Stimulated activated CD4-positive, alpha-beta T cell treated with anti-CD3 and anti-CD28 coated beads, Interleukin-4, amount 100 ng/mL, for 48 hours (primary cell): Measurements from ENCODE around the gene DCDC2C.

Experiments used
- DNase-seq, 2 donors: peaks; one replicate each; pipeline ENCODE4 v3.0.0-alpha.2; 2020; ENCODE audit warnings: low read depth in 2 of 2

The DCDC2C gene

DNA sequence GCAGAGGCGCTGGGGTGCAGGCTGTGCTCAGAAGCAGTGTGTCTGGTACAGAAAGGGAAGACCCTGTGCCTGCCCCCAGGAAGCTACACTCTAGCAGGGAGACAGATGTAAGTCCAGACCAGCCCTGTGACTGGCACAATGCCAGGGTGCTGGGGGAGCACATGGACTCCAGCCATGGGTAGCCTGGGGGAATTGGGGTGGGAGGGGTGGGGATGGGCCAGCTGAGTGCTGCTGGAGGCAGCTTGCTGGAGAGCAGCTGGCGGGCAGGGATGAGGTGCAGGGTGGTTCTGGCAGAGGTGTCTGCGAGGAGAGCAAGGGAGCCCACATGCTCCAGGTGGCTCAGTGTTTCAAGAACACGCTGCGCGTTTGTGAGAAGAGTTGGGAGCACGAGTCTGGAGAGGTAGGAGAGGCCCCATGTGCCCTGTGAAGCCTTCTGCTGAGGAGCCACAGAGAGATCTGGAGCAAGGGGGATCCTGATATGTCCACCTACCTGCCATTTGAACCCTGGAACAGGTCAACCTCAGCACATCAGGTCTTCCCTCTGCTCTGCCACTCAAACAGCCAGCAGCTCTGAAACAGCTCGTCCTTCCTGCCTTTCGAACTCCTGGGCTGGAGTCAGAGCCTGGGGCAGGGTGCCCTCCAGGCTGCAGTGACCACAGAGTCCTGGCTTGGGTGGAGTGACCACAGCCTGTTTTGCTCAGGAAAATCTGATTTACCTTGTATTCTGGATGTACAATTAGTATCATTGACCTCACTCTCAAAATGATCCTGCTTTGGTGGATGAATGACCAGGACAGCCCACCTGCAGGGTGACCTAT lies 30.3 kb upstream of the DCDC2C start:
- no peak for DNase-seq

DNA sequence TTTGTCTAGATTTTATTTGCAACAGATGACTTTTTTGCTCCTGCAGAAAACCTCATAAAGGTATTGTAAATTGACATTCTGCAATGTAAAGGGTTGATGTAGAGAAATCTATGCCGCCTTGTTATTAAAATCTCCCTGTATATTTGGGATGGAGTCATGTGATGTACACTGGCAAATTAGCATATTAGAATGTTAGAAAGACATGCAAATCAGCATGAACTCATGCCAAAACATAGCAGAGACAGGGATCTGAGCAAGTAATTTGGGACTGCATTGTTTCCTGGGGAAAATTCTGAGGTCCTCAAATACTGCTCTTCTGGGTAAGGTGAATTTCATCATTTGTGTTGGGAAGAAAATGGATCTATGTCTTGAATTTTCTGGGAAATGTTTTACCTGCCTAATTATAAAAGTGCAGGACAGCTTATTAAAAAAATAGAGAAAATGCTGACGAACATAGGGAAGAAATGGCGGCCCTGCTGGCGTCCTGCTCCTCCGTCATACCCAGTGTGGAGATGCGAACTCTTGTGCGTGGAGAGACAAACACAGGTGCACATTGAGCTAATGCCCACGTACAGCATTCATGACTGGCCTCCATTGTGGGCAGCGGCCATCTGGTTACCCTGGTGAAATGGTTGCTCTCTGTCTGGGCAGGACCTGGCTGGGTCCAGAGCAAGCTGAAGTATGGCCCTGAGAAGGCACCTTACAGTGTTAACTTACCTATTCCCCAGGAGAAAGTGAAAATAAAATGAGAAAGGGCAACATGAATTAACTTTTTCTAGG lies 29.1 kb upstream of the DCDC2C start:
- no peak for DNase-seq

DNA sequence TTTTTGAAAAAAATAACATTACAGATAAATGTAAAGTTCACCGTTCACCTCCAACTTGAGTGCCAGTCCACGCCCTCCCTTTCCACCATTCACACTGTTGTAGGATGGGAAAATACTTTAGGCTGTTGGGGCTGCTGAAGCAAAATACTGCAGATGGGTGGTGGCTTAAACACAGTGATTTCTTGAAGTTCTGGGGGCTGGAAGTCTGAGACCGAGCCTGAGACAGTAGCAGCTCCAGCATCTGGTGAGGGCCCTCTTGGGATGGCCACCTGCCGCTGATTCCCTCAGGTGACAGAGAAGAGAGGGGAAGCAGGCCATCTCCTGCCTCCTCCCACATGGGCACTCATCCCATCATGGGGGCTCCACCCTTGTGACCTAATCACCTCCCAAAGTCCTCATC lies 27.7 kb upstream of the DCDC2C start:
- no peak for DNase-seq

DNA sequence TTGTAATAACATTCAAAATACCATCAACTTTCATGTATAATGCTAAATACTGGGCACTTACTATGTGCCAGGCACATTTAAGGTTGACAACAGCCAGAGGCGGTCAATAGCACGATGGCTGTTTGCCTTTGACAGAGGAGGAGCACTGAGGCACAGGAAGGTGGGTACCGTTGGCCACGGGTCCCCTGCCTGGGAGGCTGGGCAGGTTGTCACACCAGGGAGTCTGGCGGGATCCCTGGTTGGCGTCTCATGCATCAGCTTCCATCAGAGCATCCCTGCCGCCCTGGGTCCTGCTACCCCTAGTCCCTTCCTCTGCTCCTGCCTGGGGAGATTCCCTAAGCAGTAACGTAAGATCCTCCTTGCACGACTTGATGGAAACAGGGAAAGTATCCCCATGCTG lies 25.9 kb upstream of the DCDC2C start:
- DNase-seq, result no peak

DNA sequence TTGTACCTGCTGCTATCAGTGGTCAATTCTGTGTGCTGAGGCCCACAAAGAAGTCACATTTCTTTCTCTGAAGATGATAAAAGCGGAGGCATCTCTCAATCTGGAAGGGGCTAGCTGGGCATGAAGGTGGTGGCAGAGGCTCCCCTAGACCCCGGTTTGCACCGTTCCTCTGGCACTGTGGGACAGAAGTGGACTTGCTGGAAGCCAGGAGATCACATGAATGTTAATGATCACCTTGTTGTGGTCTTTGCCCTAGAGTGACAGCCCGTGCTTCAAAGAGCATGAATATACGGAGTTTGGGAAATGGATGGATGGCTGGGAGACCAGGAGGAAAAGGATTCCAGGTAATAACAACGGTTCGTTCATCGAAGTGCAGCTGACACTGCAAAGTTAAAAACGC lies 25.2 kb upstream of the DCDC2C start:
- no peak for DNase-seq

DNA sequence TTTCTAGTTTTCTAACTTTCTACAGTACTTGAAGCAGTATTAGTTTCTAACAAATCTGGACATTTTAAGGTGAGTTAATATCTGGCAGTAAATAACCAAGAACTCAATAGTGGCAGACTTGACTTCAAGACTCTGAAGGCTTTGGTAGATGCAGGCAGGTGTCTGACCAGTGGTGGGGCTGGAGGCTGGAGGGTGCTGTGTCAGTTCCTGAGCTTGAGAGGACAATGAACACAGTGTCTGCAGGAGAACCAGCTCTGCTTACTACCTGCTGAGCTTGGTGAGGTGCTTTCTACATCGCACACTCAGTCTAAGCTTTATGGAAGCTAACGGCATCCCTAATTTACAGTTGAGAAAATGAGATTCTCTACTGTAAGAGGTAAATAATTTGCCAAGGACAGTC lies 24.2 kb upstream of the DCDC2C start:
- no peak for DNase-seq

DNA sequence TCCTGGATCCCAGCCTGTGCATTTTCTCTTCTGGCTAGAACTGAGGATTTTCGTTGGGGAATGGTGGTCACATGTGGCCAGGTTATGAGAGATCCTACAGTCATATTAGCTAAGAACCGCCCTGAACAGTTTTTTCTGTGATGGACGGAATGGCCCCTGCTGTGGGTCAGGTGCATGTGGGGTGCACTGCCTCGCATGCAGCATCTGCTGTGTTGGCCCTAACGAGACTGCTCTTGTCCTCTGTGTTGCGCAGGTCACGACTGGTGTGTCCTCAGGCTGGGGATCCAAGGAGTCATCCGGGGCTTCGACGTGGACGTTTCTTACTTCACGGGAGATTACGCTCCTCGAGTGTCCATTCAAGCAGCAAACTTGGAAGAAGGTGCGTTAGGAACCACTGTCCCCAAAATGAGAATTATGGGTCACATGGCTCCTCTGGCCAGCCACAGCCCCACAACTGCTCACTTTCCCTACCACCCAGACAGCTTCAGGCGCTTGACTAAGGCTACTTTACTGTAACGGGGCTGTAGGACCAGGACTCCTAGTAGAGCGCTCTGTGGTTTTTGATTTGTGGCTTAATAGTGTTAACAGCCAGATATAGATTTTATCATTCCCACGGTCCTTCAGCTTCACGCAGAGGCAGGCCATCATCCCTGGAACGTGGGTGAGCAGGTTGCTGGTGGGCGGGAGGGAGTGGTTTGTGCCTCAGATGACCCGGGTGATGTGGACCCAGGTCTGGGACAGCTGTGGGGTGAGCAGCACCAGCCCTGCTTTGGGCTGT lies 23.6 kb upstream of the DCDC2C start:
- DNase-seq, result no peak

DNA sequence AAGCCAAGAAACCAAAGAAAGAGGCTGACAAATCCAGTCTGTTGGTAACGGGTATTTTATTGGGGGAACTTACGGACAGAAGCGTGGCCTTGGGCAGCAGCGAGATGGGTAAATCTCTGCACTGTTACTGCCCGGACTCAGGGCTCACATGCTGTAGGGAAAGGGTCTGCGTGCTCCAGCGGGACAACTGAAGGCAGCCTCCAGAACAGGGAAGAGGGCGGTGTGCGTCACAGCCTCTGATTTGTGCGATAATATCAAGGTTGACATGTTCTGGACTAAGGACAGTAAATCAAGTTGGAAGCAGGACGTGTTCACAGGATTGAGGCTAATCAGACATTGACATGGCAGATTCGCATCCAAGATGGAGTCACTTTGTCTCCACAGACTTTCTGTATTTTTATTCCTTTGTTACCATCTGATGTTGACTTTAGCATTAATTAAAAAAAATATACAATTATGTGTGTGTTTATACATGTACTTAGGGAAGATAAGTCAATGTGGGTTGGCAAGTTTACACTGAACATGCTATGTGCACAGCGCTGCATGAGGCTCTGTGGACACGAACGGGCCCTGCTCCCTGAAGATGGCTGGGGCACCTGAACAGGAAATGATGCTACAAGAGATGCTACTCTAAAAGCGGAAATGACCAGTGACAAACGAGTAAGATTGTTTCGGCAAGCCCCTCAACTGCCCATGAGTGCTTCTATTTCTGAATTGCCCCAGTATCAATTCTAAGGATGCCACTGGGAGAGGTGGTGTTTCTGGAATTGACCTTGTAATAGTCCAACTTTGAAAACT lies 22.6 kb upstream of the DCDC2C start:
- DNase-seq, result no peak

DNA sequence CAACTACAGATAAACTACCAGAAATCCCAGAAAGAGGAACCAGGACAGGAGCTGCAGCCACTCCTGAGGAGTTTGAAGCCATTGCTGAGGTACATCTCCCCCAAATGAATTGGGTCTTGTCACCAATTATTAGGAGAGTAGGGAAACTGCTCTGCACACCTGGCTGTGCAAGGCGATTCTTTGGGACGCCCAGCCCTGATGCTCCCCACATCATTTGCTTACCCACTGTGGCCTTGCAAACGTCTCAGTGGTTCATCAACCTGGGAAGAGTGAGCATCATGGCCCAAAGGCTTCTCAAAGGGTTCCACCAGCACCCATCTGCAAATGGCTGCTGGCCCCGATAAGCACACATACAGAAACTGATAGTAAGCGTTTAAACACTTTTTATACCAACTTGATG lies 21.8 kb upstream of the DCDC2C start:
- no peak for DNase-seq

DNA sequence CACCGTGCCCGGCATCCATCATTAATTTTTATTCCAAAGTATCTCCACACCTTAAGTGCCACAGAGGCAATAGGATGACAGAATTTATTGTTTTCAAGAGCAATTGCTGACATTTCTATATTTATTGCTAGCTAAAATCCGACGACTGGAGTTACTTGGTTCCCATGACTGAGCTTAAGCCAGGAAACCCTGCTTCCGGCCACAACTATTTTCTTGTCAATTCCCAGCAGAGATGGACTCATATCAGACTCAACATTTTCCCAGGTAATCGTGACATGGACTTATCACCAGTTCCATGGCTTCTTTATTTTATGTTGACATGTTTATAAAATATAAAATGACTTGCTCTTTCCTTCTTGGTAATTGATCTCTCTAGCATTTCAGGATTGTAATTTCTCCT lies 20.6 kb upstream of the DCDC2C start:
- DNase-seq, result no peak

DNA sequence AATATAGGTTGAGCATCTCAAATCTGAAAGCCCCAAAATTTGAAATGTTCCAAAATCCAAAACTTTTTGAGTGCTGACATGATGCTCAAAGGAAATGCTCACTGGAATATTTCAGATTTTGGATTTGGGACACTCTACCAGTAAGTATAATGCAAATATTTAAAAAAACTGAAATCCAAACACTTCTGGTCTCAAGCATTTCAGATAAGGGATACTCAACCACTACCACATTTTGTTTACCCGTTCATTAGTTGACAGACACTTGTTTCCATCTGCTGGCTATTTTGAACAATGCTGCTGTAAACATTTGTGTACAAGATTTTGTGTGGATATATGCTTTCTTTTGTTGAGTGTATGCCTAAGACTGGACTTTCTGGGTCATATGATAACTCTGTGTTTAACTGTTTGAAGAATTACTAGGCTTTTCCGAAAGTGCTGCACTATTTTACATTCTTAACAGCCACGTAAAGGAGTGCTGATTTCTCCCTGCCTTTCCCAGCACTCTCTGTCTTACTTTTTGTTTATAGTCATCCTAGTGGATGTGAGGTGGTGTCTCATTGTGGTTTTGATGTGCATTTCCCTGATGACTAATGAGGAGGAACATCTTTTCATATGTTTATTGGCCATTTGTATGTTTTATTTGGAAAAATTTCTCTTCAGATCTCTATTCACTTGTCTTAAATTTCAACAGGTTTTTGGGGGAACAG lies 19.5 kb upstream of the DCDC2C start:
- no peak for DNase-seq

DNA sequence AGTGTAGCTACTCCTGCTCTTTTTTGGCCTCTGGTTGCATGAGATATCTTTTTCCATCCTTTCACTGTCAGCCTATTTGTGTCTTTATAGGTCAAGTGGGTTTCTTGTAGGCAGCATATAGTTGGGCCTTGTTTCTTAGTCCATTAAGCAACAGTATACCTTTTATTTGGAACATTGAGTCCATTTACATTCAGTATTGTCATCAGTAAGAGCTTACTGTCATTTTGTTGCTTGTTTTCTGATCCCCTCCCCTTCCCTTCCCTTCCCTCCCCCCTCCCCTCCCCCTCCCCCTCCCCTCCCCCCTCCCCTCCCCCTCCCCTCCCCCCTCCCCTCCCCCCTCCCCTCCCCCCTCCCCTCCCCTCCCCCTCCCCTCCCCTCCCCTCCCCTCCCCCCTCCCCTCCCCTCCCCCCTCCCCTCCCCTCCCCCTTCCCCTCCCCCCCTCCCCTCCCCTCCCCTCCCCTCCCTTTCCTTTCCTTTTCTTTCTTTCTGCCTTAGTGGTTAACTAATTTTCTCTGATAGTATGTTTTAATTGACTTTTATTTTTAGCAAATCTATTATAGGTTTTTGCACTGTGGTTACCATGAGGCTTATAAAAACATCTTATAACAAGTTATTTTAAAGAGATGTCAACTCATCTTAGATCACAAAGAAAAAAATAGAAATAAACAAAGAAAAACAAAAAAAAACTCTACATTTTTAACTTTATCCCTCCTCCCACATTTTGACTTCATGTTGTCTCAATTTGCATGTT lies 13.2 kb upstream of the DCDC2C start:
- DNase-seq, result no peak

DNA sequence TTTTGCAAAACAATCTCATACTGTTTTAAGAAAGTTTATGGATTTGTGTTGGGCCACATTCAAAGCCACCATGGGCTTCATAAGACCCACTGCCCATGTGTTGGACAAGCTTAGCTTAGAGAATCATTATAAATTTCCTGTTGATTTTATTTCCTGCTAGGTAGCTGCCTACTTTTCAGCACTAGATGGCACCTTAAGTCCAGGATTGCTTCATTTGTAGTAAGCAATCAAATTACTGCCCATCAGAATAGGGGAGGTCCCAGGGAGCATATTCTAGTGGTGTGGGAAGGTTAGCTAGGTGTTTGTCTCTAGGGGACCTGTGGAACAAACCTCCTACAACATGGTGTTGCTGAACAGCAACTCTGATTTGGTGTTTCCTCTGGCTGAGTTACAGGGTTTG lies 11.0 kb upstream of the DCDC2C start:
- DNase-seq, result no peak

DNA sequence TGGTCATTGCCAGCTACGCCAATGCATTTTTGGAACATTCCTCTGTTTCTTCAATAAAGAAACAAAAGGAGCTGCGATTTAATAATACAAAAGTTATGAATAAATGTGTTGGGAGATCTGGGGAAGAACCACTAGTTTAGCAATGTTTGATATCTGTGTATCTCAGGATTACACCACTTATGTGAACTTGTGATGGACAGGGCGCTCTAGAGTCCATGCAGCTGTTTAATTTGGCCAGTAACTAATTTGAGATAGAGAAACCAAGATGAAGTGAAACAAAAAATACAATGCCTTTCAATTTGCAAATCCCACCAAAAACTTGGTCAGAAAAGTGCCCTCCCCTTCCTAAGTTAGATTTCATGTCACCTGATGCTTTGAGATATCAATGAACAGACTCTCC lies 6.8 kb upstream of the DCDC2C start:
- no peak for DNase-seq

DNA sequence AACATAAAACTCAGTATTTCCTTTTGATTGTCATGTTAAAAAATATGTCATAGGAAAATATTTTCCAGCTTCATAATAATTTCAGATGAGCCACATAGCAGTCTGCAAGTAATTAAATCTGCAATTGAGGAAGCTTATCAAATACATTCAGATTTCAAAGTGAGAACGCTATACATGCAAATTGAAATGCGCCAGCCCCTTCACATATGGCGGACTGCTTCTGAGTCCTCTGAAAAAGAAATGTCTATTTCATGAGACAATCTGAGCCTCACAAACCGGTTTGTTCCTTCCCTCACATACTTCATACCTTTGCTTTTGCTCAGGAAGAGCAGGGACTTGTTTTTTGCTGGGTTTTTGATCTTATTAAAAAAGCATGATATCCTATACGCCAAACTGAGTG lies 2.3 kb upstream of the DCDC2C start:
- DNase-seq, result no peak

DNA sequence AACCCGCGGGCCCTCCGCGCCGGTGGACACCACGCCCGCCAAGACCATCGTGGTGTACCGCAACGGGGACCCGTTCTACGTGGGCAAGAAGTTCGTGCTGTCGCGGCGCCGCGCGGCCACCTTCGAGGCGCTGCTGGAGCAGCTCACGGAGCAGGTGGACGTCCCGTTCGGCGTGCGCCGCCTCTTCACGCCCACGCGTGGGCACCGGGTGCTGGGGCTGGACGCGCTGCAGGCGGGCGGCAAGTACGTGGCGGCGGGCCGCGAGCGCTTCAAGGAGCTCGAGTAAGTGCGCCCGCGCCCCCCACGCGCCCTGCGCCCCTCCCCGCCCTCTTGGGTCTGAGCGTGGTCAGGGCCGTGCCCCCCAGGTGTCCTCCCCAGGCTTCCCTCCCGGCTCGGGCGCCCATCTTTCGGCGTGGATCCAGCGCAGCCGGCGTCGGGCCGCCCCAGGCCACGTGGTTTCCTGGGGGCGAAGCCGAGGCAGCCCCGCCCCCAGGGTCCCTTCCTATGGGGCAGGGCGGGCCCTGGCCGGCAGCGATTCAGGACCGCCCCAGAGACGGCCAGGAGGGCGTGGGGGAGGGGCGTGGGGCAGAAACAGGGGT lies 481 bp downstream of the DCDC2C start:
- no peak for DNase-seq

DNA sequence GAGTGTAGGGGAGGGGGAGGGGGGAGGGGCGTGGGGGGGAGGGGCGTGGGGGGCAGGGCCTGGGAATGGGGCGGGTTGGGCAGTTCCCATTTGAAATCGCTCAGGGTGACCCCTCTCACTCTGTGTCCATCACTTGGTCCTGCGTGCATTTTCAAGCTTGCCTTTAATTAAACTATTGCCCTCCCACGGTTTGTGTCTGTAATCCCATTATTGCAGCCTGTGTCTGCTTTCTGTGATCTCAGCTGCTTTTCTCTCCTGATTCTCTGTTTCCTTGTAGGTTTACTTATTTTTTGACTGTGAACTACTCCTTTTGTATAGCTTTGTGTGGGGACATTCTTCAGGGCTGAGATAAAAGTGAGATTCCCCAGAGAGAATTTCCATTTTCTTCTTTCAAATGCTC lies 1.3 kb downstream of the DCDC2C start:
- DNase-seq, result no peak

DNA sequence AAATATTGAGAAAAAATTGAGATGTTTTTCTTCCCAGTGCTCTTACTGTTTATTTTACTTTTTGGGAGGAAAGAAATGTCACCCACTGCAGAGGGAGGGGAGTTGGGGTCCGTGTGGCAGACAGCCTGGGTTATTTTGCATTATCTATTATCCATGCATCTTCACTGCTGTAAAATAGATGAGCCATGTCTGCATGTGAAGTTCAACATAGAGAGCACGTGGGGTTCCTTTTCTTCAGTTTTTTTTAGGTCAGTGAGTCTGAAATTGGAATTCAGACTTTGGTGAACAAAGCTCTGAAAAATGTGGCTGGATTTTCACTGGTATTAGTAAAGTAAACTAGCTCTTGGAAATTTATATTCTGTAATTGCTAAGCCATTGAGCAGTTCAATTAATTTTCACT lies 2.4 kb downstream of the DCDC2C start:
- DNase-seq, result no peak

DNA sequence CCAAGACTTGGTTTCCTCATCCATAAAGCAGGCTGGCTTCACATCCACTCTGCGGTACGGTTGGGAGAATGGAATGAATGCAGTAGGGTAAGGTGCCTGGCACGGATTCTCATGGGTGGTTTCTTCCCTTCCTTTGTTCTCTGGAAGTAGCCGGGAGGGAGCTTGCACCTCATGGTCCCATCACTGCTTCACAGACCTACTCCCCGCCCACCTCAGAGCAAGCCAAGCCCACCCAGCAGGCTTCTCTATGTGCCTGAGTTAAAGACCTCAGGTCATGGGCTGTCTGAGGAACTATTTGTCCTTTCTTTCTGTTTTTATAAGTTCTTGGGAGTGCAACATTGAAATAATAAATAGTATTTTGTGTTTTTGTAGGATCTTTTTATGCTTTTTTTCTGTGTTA lies 3.5 kb downstream of the DCDC2C start:
- DNase-seq, result no peak

DNA sequence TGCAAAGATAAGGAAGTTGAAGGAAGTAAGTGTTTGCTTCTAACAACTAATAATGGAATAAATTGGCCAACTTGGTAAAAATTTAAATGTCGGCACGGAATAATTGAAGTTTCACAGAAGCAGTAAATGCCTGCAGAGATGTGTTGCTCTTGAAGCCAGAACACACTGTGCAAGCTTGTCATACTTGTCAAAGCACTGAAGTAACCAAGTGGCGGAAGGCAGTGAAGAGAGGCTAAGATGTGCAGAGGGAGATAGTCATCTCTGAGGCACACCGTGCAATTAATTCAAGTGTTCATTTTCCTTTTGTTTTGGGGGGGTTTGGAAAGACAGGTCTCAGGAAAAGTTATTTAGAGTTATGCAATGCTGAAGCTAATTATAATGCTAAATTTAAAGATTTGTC lies 5.2 kb downstream of the DCDC2C start:
- DNase-seq, result no peak
